22Rv1 (cell line): ENCODE data around the gene ADGRL3.
"Not testable (repeated sequence)": the region's sequence is repeated elsewhere in the genome, so short reads cannot be mapped to it uniquely, and the experiment has no call there.

ENCODE experiments used
- CTCF ChIP-seq: fragments of 450-650 bp; IDR thresholded peaks from 2 replicates; pipeline ENCODE4 v1.5.1; 2017; ENCODE audit warnings: mild to moderate bottlenecking
- ZFX ChIP-seq: fragments of 450-650 bp; IDR thresholded peaks from 2 replicates; pipeline ENCODE4 v1.6.1; 2017; ENCODE audit warnings: antibody characterized with exemption, borderline replicate concordance

DNA sequence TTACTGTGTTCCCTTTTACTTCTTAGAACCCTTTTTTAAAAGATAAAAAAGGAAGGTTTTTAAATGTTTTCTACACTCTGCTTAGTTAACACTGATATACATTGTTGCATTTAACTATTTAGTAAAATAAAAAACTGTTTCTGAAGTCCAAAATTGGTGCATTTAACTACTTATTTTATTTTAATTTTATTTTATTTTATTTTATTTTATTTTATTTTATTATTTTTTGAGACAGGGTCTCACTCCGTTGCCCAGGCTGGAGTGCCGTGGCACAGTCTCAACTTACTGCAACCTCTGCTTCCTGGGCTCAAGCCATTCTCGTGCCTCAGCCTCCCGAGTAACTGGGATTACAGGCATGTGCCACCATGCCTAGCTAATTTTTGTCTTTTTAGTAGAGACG lies 652.0 kb downstream of the ADGRL3 start:
- TF ChIP-seq CTCF, ZFX: not testable (repeated sequence)
